Small intestine (tissue), 7 donors: Measurements from ENCODE around the gene TLDC2. TPM values are rescaled to one million over a fixed set of nuclear protein-coding genes. Genes with fewer than 3 reads are reported as not detected.
A peak's percentile ranks its signal among the peaks of the same experiment; 100 is the strongest.

ENCODE experiments used
- DNase-seq, 2 donors: peaks; one replicate each; pipeline versions ENCODE4 v3.0.0 to v3.0.0-alpha.2; 2013
- FAIRE-seq: peaks from 2 replicates; lab custom pipeline; 2012; peaks lifted over from hg19 to GRCh38; lab: Jason Lieb, UNC
- H3K27ac ChIP-seq, 3 donors: one replicate each; pipeline ENCODE4 v1.5.1; 2013; ENCODE audit warnings: low read length in 2 of 3, mild to moderate bottlenecking in 2 of 3, control low read depth in 1 of 3, inconsistent platforms in 1 of 3, low read depth in 1 of 3, moderate library complexity in 1 of 3
- H3K27me3 ChIP-seq, 3 donors: one replicate each; pipeline ENCODE4 v1.6.1; 2013; ENCODE audit warnings: low read length in 3 of 3, inconsistent platforms in 1 of 3; ENCODE audit not compliant: control insufficient read depth in 3 of 3, insufficient read depth in 3 of 3
- H3K36me3 ChIP-seq, 3 donors: one replicate each; pipeline ENCODE4 v1.6.1; 2013; ENCODE audit warnings: low read length in 3 of 3, inconsistent platforms in 1 of 3, low read depth in 1 of 3, mild to moderate bottlenecking in 1 of 3, moderate library complexity in 1 of 3; ENCODE audit not compliant: control insufficient read depth in 3 of 3, insufficient read depth in 2 of 3
- H3K4me1 ChIP-seq, 3 donors: one replicate each; pipeline ENCODE4 v1.6.1; 2013; ENCODE audit warnings: low read length in 2 of 3, inconsistent platforms in 1 of 3, low read depth in 1 of 3, mild to moderate bottlenecking in 1 of 3, moderate library complexity in 1 of 3; ENCODE audit not compliant: control insufficient read depth in 3 of 3, insufficient read depth in 2 of 3
- H3K4me3 ChIP-seq, 3 donors: one replicate each; pipeline ENCODE4 v1.5.1; 2013; ENCODE audit warnings: low read length in 3 of 3, control low read depth in 1 of 3, inconsistent platforms in 1 of 3, low read depth in 1 of 3, mild to moderate bottlenecking in 1 of 3, moderate library complexity in 1 of 3
- H3K9me3 ChIP-seq, 2 donors: one replicate each; pipeline ENCODE4 v1.6.1; 2013; ENCODE audit warnings: low read depth in 1 of 2, low read length in 1 of 2; ENCODE audit not compliant: control insufficient read depth in 2 of 2, insufficient read depth in 1 of 2
- WGBS, 3 donors: extraction: QIAGEN DNeasy Blood & Tissue Kit; methylation state at CpG; one replicate each; pipeline ENCODE4 v1.1.7; 2013; 5-methylcytosine and 5-hydroxymethylcytosine counted together
- polyA plus RNA-seq, 4 donors: library from polyadenylated mRNA; stranded (reverse) in 3 of 4; unstranded in 1 of 4; fragments of 200-250 nt in 3 of 4; fragments of 120-200 nt in 1 of 4; gene quantifications; one replicate each; pipeline versions ENCODE4 v1.2.1 to v1.2.3, GENCODE V29; 2013
- donor health status: healthy with polysubstance abuse.
- donor health status: control.
- donor health status: control.
- donor health status: Bipolar disorder and iron deficiency.
- donor health status: healthy.

TLDC2 gene
- polyA plus RNA-seq, 4 donors = 19.5 to 61.6 (median 32.4) TPM

GRCh38 chr20:36860811-36861624, 14.9 kb upstream of the TLDC2 start:
- no peaks in the 10 kb centered on the region for H3K9me3 ChIP-seq
- no peak for DNase-seq
- 77 to 94% (median 84%) methylated on average over 14 of the region's 14 CpGs for WGBS, 3 donors
- peaks cover 0 to 9% (median 0%) of the 10 kb centered on the region in 3 donors for H3K27me3 ChIP-seq
- H3K4me3 ChIP-seq = peak overlapping the region in 1 of 3 donors; percentile 0
- peaks cover 2 to 24% (median 4%) of the 10 kb centered on the region in 3 donors for H3K4me1 ChIP-seq
- peaks cover 0 to 22% (median 0%) of the 10 kb centered on the region in 3 donors for H3K36me3 ChIP-seq
- H3K27ac ChIP-seq = peak overlapping the region in 1 of 3 donors; percentile 59
- FAIRE-seq = no peak

- Histone ChIP-seq H3K9me3 (no peaks in the 10 kb centered on the region), H3K4me1 (peaks cover 0 to 24% (median 2%) of the 10 kb centered on the region in 3 donors), H3K27ac (peak overlapping the region in 2 of 3 donors; percentile 59 to 66), H3K27me3 (peaks cover 0 to 9% (median 0%) of the 10 kb centered on the region in 3 donors), H3K36me3 (peaks cover 0 to 22% (median 0%) of the 10 kb centered on the region in 3 donors), H3K4me3 (peak overlapping the region in 1 of 3 donors; percentile 47)
- DNase-seq (no peak), FAIRE-seq (no peak)
- 58 to 84% (median 76%) methylated on average over 7 of the region's 7 CpGs for WGBS, 3 donors
These were observed 14.4 kb upstream of the TLDC2 start for GRCh38 chr20:36861625-36861874.

DNA sequence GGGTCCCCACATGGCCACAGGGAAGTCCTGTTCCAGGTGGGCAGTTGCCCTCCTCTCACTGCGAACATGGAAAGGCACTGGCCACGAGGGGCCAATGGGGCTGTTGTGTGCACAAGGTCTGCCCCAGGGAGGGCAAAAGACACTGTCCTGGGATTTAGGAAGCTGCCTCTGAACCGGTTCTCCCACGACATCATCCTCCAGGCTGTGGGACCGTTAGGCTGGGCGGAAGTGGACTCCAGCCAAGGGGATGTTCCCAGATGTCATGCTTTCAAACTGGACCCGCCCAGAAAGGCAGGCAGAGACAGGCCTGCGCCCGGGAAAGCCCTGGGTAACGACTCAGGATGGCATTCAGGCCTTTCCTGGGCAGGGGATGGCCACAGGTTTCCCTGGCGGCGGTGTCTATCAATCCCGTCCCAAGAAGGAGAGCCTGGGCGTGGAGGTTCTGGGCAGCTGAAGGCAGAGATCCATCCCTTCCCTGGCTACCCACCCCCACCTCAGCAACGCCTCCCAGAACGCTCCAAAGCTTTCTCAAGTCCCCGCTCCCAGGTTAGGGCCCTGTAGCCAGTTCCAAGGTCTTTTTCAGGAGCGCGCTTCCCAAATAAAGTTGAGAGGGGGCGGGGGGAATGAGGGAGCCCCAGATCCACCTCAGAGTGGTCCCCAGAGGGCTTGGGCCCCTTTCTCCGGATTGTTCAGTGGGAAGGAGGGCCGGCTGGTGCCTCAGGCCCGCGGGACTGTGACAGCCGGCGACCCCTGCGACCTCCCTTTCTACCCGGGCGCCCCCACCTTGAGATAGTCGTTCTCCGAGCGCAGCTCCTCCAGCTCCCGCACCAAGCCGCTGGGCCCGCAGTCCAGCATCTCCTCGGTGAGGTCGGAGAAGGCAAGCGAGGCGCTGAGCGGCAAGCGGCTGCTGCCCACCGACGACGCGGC, 13.8 kb upstream of the TLDC2 start:
- peak overlapping the region; percentile 16 to 66 (median 59) for H3K27ac ChIP-seq
- no peaks in the 10 kb centered on the region for H3K9me3 ChIP-seq
- DNase-seq = peak in 1 of 2 donors; percentile 64
- H3K27me3 ChIP-seq = peaks cover 0 to 9% (median 0%) of the 10 kb centered on the region in 3 donors
- peaks cover 0 to 24% (median 2%) of the 10 kb centered on the region in 3 donors for H3K4me1 ChIP-seq
- peak overlapping the region; percentile 47 to 72 (median 66) for H3K4me3 ChIP-seq
- peaks cover 0 to 17% (median 0%) of the 10 kb centered on the region in 3 donors for H3K36me3 ChIP-seq
- 31 to 64% (median 51%) methylated on average over 36 to 45 of the region's 45 CpGs for WGBS, 3 donors
- FAIRE-seq = no peak

GRCh38 chr20:36862857-36863668, 12.9 kb upstream of the TLDC2 start:
- peak overlapping the region; percentile 47 to 72 (median 66) for H3K4me3 ChIP-seq
- peaks cover 0 to 9% (median 0%) of the 10 kb centered on the region in 3 donors for H3K36me3 ChIP-seq
- no peaks in the 10 kb centered on the region for H3K9me3 ChIP-seq
- H3K4me1 ChIP-seq = peaks cover 0 to 24% (median 2%) of the 10 kb centered on the region in 3 donors
- no peak for FAIRE-seq
- DNase-seq = no peak
- H3K27me3 ChIP-seq = peaks cover 0 to 9% (median 0%) of the 10 kb centered on the region in 3 donors
- WGBS, 3 donors = 1 to 4% methylated on average over 50 to 129 of the region's 129 CpGs; no CpG with 5 or more reads in 1 of the 3 donors
- H3K27ac ChIP-seq = peak overlapping the region in 2 of 3 donors; percentile 50 to 59

DNA sequence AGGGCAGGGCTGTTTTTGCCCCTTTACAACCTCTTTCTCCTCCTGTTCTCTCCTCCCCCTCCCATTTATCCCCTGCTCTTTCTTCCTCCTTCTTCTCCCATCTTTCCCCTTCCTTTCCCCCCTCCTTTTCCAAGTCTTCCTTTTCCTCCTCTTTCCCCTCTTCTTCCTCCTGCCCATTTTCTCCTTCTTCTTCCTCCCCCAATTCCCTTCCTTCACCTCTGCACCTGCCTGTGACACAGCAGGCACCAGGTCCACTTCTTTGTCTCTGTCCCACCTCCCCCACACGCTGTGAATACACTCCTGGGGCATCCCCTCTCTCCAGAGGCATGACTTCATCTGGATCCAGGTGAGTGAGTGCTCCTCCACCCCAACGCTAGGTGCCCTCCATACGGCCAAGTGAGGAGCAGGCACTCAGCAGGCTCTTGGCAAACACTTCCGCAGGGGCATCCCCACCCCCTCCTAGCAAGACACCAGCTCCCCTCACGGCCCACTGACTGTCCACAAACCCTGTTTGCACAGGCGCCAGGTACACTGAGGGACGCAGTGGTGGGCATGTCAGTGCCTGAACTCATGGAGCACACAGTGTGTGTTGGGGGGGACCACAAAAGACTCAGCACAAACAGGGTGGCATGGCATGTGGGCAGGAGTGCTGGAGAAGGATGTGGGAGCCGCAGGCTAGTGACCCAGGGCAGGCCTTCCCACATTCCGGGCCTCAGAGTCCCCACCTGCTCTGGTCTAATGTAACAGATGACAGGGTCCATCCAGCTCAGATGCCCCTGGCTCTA, 10.7 kb upstream of the TLDC2 start:
- no peak for FAIRE-seq

DNA sequence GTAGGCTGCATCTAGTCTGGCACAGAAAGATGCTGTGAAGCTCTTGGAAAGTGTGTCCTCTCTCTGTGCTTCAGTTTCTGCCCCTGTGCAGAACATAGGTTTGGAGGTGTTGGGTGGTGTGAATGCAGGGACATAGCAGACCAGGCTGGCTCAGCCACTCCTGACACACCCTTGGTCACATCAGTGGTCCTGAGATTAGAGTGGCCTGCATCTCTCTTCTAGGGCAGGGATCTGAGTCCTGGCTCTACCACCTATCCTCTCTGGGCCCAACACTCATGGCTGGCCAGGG, 10.1 kb upstream of the TLDC2 start:
- Histone ChIP-seq H3K4me1 (peaks cover 0 to 21% (median 2%) of the 10 kb centered on the region in 3 donors), H3K27me3 (peaks cover 0 to 9% (median 0%) of the 10 kb centered on the region in 3 donors), H3K27ac (no peak overlapping the region), H3K9me3 (no peaks in the 10 kb centered on the region), H3K4me3 (no peak overlapping the region), H3K36me3 (peaks cover 0 to 4% (median 0%) of the 10 kb centered on the region in 3 donors)
- no peak for FAIRE-seq
- DNase-seq = no peak

More for the DNA sequence above, 10.7 kb upstream of the TLDC2 start:
- no peaks in the 10 kb centered on the region for H3K9me3 ChIP-seq
- no peak overlapping the region for H3K27ac ChIP-seq
- DNase-seq = no peak
- no peak overlapping the region for H3K4me3 ChIP-seq
- peaks cover 0 to 21% (median 2%) of the 10 kb centered on the region in 3 donors for H3K4me1 ChIP-seq
- peaks cover 0 to 9% (median 0%) of the 10 kb centered on the region in 3 donors for H3K27me3 ChIP-seq
- peaks cover 0 to 8% (median 0%) of the 10 kb centered on the region in 3 donors for H3K36me3 ChIP-seq
- 63 to 82% (median 82%) methylated on average over 9 of the region's 9 CpGs for WGBS, 3 donors

DNA sequence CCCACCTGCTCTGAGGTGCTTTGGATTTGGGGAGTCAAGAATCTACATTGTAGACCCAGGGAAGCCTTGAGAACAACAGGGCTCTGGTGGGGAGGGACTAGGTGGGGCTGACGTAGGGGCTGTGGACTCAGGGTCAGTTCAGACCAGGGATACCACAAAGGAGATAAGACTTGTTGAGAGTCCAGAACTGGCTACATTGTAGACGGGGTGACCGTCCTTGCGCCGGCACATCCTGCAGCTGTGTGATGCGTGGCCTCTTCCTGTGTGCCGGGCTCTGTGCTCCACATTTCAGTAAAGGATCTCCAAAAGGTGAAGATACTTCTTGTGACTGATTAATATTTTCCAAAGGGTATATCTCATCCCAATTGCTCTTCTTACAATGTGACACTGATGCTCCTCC, 9.8 kb upstream of the TLDC2 start:
- DNase-seq = no peak
- no peaks in the 10 kb centered on the region for H3K9me3 ChIP-seq
- H3K36me3 ChIP-seq = peaks cover 0 to under 1% (median 0%) of the 10 kb centered on the region in 3 donors
- FAIRE-seq = no peak
- peaks cover 0 to 9% (median 0%) of the 10 kb centered on the region in 3 donors for H3K27me3 ChIP-seq
- no peak overlapping the region for H3K27ac ChIP-seq
- peaks cover 0 to 19% (median 2%) of the 10 kb centered on the region in 3 donors for H3K4me1 ChIP-seq
- 84 to 85% (median 84%) methylated on average over 7 of the region's 7 CpGs for WGBS, 3 donors
- no peak overlapping the region for H3K4me3 ChIP-seq
